Measurements from ENCODE around the gene METAP1D. TPM values are rescaled to one million over a fixed set of nuclear protein-coding genes. Genes with fewer than 3 reads are reported as not detected.

Gene METAP1D
- total and polyA plus RNA-seq, 12 donors = 1.7 to 21.8 (median 7.8) TPM

DNA sequence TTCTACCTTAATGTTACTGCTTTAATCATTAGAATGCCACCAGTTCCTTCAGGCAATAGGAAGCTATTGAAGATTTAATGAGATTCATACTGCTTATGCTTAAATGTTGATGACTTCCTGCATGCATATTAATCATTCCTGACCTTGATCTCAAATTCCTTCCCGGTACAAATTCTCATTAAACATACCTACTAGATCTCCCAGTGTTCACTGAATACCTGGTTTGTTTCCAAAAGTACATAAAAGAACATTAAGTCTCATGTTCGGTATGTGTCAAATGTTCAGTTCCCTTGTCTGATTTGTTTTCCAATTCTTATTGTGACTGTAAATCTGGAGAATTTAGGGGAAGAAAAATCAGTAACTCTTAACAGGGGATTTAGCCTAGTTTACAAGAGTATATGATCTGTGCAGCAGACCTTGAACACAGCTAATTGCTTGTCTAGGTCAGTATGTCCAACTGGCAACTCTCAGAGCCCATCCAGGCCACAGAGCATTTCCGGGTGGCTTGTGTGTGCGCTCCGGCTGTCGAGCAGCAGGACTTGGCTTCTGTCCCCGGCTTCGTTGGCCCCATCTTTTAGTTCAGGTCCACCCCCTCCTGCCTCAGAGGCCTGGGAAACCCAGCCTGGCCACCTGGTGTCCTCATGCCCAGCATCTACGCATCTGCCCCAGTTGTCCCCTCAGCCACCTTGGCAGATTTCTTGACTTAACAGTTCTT is 13.1 kb downstream of the METAP1D start:
- intact Hi-C loops (cut with DNase I) = no loop called here
- Histone ChIP-seq H3K27me3 (no peaks in the 10 kb centered on the region), H3K4me1 (replicated peaks in 1 of 2) (no peaks in the 10 kb centered on the region), H3K27ac (no peak overlapping the region), H3K36me3 (replicated peaks in 1 of 2) (no peaks in the 10 kb centered on the region), H3K9me3 (replicated peaks in 1 of 3) (no peaks in the 10 kb centered on the region), H3K4me3 (no peak overlapping the region)
- WGBS, 4 donors = 74 to 76% (median 75%) methylated on average over 3 to 9 of the region's 9 CpGs
- no peak for DNase-seq
- TF ChIP-seq POLR2A (IDR thresholded peaks at IDR 0.05) (no peak), CTCF (IDR thresholded peaks at IDR 0.05) (no peak)

DNA sequence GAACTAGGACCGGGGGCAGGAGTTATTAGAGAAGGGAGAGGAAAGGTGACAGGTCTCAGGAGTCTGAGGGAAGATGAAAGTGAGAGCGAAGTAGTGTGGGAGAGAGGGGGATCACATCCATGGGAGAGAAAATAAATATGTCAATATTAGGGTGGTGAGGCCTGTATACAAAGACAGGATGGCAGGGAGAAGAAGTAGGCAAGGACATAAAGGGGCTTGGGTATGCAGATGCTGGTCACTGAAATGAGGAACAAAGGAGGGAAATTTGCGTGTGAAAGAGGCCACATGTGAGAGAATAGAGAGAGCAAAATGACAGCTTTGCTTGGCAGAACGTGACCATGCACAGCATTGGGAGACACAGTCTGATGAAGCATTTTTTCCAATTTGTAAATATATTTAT is 13.6 kb downstream of the METAP1D start:
- no peak for DNase-seq
- WGBS, 4 donors = 77 to 83% (median 82%) methylated on average over 4 of the region's 4 CpGs

DNA sequence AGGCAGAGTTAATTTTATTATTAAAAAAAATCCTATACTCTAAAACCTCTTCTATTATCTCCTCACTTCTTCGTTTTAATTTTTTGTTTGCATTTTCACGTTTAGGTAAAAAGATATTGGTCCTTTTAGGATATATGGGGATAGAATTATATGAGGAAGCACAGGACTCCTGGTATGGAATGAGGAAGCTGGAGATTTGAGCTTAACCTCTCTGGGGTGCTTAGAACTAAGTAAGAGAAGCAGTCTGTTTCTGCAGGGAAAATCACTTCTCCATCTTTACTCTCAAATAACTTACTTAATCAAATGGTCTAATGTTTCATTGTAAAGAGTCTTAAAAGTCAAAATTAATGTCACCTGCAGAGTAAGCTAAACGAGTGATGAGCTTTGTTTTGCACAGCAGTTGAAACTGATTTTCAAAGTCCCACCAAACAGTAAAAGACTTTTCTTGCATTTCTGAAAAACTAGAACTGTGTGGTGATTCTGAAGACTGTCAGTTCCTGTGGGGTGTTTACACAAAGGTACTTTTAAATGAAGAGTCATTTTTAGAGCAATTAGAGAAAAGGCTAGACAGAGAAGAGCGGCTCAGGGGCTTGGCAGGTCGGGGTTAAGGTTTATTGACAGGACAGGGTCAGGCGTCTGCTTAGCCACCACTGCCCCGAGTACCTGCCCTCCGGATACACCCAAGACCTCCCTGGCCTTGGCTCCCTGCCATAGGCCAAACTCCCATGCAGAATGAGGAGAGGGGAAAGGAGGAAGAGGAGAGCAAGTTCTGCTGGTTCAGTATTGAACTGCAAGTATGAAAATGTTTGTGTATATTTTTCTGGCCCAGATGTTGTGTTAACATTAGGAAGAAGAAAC is 21.6 kb downstream of the METAP1D start:
- no peak for TF ChIP-seq CTCF (IDR thresholded peaks at IDR 0.05)
- no peak for TF ChIP-seq POLR2A (IDR thresholded peaks at IDR 0.05)
- no peak overlapping the region for H3K4me3 ChIP-seq

More for the DNA sequence above, 13.6 kb downstream of the METAP1D start:
- Histone ChIP-seq H3K4me1 (replicated peaks in 1 of 2) (no peaks in the 10 kb centered on the region), H3K9me3 (replicated peaks in 1 of 3) (no peaks in the 10 kb centered on the region), H3K27me3 (no peaks in the 10 kb centered on the region), H3K36me3 (replicated peaks in 1 of 2) (no peaks in the 10 kb centered on the region), H3K27ac (no peak overlapping the region), H3K4me3 (no peak overlapping the region)
- TF ChIP-seq CTCF (IDR thresholded peaks at IDR 0.05) (no peak), POLR2A (IDR thresholded peaks at IDR 0.05) (no peak)
- intact Hi-C loops (cut with DNase I) = no loop called here

GRCh38 chr2:172021955-172022354 is 22.2 kb downstream of the METAP1D start:
- DNase-seq = no peak
- intact Hi-C loops (cut with DNase I) = no loop called here

More for the DNA sequence above, 21.6 kb downstream of the METAP1D start:
- DNase-seq = no peak
- H3K36me3 ChIP-seq (replicated peaks in 1 of 2) = no peaks in the 10 kb centered on the region
- H3K27me3 ChIP-seq = no peaks in the 10 kb centered on the region
- H3K4me1 ChIP-seq (replicated peaks in 1 of 2) = peaks cover 0 to 9% of the 10 kb centered on the region in 2 donors
- 51 to 52% (median 52%) methylated on average over 8 of the region's 8 CpGs for WGBS, 4 donors
- H3K9me3 ChIP-seq (replicated peaks in 1 of 3) = no peaks in the 10 kb centered on the region
- no peak overlapping the region for H3K27ac ChIP-seq
- intact Hi-C loops (cut with DNase I) = no loop called here

More at GRCh38 chr2:172021955-172022354, 22.2 kb downstream of the METAP1D start:
- 60 to 67% (median 64%) methylated on average over 5 of the region's 5 CpGs for WGBS, 4 donors
- Histone ChIP-seq H3K9me3 (replicated peaks in 1 of 3) (no peaks in the 10 kb centered on the region), H3K36me3 (replicated peaks in 1 of 2) (no peaks in the 10 kb centered on the region), H3K27ac (no peak overlapping the region), H3K4me3 (no peak overlapping the region), H3K4me1 (replicated peaks in 1 of 2) (peaks cover 0 to 9% of the 10 kb centered on the region in 2 donors), H3K27me3 (no peaks in the 10 kb centered on the region)
- TF ChIP-seq CTCF (IDR thresholded peaks at IDR 0.05) = no peak
- TF ChIP-seq POLR2A (IDR thresholded peaks at IDR 0.05) = no peak
